Measurements from ENCODE around the gene TMCO4. TPM values are rescaled to one million over a fixed set of nuclear protein-coding genes. Genes with fewer than 3 reads are reported as not detected.

The TMCO4 gene
- total RNA-seq, 1 experiment from 2014 or later: 7.2 TPM

DNA sequence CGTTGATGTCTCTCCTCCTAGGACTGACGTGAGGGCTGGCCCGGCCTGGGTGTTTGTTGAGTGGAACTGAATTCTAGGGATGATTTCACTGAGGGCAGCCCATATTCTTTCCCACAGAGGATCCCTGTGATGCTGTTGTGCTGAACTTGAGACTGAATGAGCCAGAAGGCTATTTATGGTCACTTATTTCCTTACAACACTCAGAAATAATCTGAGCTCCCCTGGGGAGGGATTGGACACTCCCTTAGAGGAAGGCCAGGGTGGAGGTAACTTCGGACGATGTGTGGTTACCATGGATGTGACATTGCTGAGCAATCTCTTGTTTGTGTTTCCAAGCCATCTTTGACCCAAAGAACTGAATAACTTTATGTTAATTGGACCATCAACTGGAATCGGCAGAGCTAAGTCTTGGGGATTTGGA lies 5.1 kb upstream of the TMCO4 start (continued):
- TF ChIP-seq, protein P1, sequence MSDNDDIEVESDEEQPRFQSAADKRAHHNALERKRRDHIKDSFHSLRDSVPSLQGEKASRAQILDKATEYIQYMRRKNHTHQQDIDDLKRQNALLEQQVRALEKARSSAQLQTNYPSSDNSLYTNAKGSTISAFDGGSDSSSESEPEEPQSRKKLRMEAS (CRISPR knock-in tag; IDR thresholded peaks at IDR 0.05): no peak
- TF ChIP-seq RORB (CRISPR knock-in tag; IDR thresholded peaks at IDR 0.05): no peak

DNA sequence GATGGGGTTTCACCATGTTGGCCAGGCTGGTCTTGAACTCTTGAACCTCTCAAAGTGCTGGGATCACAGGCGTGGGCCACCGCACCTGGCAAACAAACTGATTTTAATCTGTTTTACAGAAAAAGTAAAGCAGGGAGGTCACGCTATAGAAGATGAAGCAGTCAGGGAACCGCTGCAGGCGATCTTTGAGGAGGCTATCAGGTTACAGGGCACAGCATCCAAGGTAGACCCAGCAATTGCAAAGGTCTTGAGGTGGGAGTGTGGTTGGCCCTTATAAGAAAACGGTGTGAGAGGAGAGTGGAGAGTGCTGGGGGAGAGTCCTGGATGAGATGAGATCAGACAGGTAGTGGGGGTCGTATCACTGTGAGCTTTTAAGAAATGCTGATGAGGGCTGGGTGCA lies 2.6 kb upstream of the TMCO4 start:
- Mint-ChIP-seq H3K4me3 (no peak overlapping the region), H3K27me3 (ENCODE audit: low read depth) (peaks cover 36% of the 10 kb centered on the region), H3K9me3 (no peaks in the 10 kb centered on the region), H3K36me3 (no peaks in the 10 kb centered on the region), H3K27ac (no peak overlapping the region), H3K4me1 (peaks cover 33% of the 10 kb centered on the region)
- ATAC-seq (peak; percentile 75), DNase-seq (ENCODE audit: low spot score) (peak; percentile 35)
- POLR2A ChIA-PET: no interaction called here
- CTCF ChIA-PET: interaction anchor here (1.4 kb wide), 2 partner anchors 9 to 44 kb away, joined by 3 read pairs; no protein-coding TSS in a partner anchor
- TF ChIP-seq, protein P2, sequence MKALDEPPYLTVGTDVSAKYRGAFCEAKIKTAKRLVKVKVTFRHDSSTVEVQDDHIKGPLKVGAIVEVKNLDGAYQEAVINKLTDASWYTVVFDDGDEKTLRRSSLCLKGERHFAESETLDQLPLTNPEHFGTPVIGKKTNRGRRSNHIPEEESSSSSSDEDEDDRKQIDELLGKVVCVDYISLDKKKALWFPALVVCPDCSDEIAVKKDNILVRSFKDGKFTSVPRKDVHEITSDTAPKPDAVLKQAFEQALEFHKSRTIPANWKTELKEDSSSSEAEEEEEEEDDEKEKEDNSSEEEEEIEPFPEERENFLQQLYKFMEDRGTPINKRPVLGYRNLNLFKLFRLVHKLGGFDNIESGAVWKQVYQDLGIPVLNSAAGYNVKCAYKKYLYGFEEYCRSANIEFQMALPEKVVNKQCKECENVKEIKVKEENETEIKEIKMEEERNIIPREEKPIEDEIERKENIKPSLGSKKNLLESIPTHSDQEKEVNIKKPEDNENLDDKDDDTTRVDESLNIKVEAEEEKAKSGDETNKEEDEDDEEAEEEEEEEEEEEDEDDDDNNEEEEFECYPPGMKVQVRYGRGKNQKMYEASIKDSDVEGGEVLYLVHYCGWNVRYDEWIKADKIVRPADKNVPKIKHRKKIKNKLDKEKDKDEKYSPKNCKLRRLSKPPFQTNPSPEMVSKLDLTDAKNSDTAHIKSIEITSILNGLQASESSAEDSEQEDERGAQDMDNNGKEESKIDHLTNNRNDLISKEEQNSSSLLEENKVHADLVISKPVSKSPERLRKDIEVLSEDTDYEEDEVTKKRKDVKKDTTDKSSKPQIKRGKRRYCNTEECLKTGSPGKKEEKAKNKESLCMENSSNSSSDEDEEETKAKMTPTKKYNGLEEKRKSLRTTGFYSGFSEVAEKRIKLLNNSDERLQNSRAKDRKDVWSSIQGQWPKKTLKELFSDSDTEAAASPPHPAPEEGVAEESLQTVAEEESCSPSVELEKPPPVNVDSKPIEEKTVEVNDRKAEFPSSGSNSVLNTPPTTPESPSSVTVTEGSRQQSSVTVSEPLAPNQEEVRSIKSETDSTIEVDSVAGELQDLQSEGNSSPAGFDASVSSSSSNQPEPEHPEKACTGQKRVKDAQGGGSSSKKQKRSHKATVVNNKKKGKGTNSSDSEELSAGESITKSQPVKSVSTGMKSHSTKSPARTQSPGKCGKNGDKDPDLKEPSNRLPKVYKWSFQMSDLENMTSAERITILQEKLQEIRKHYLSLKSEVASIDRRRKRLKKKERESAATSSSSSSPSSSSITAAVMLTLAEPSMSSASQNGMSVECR (CRISPR knock-in tag; IDR thresholded peaks at IDR 0.05; ENCODE audit: borderline replicate concordance): no peak
- TF ChIP-seq EMX1 (CRISPR knock-in tag; IDR thresholded peaks at IDR 0.05): no peak
- TF ChIP-seq, protein P3, sequence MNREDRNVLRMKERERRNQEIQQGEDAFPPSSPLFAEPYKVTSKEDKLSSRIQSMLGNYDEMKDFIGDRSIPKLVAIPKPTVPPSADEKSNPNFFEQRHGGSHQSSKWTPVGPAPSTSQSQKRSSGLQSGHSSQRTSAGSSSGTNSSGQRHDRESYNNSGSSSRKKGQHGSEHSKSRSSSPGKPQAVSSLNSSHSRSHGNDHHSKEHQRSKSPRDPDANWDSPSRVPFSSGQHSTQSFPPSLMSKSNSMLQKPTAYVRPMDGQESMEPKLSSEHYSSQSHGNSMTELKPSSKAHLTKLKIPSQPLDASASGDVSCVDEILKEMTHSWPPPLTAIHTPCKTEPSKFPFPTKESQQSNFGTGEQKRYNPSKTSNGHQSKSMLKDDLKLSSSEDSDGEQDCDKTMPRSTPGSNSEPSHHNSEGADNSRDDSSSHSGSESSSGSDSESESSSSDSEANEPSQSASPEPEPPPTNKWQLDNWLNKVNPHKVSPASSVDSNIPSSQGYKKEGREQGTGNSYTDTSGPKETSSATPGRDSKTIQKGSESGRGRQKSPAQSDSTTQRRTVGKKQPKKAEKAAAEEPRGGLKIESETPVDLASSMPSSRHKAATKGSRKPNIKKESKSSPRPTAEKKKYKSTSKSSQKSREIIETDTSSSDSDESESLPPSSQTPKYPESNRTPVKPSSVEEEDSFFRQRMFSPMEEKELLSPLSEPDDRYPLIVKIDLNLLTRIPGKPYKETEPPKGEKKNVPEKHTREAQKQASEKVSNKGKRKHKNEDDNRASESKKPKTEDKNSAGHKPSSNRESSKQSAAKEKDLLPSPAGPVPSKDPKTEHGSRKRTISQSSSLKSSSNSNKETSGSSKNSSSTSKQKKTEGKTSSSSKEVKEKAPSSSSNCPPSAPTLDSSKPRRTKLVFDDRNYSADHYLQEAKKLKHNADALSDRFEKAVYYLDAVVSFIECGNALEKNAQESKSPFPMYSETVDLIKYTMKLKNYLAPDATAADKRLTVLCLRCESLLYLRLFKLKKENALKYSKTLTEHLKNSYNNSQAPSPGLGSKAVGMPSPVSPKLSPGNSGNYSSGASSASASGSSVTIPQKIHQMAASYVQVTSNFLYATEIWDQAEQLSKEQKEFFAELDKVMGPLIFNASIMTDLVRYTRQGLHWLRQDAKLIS (CRISPR knock-in tag; IDR thresholded peaks at IDR 0.05; ENCODE audit: borderline replicate concordance): no peak
- TF ChIP-seq, protein P4, sequence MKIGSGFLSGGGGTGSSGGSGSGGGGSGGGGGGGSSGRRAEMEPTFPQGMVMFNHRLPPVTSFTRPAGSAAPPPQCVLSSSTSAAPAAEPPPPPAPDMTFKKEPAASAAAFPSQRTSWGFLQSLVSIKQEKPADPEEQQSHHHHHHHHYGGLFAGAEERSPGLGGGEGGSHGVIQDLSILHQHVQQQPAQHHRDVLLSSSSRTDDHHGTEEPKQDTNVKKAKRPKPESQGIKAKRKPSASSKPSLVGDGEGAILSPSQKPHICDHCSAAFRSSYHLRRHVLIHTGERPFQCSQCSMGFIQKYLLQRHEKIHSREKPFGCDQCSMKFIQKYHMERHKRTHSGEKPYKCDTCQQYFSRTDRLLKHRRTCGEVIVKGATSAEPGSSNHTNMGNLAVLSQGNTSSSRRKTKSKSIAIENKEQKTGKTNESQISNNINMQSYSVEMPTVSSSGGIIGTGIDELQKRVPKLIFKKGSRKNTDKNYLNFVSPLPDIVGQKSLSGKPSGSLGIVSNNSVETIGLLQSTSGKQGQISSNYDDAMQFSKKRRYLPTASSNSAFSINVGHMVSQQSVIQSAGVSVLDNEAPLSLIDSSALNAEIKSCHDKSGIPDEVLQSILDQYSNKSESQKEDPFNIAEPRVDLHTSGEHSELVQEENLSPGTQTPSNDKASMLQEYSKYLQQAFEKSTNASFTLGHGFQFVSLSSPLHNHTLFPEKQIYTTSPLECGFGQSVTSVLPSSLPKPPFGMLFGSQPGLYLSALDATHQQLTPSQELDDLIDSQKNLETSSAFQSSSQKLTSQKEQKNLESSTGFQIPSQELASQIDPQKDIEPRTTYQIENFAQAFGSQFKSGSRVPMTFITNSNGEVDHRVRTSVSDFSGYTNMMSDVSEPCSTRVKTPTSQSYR (CRISPR knock-in tag; IDR thresholded peaks at IDR 0.05): no peak
- TF ChIP-seq, protein P5, sequence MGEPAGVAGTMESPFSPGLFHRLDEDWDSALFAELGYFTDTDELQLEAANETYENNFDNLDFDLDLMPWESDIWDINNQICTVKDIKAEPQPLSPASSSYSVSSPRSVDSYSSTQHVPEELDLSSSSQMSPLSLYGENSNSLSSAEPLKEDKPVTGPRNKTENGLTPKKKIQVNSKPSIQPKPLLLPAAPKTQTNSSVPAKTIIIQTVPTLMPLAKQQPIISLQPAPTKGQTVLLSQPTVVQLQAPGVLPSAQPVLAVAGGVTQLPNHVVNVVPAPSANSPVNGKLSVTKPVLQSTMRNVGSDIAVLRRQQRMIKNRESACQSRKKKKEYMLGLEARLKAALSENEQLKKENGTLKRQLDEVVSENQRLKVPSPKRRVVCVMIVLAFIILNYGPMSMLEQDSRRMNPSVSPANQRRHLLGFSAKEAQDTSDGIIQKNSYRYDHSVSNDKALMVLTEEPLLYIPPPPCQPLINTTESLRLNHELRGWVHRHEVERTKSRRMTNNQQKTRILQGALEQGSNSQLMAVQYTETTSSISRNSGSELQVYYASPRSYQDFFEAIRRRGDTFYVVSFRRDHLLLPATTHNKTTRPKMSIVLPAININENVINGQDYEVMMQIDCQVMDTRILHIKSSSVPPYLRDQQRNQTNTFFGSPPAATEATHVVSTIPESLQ (CRISPR knock-in tag; IDR thresholded peaks at IDR 0.05): no peak
- no peak for TF ChIP-seq ZNF317 (CRISPR knock-in tag; IDR thresholded peaks at IDR 0.05; ENCODE audit: borderline replicate concordance, low read depth)
- TF ChIP-seq, protein P6, sequence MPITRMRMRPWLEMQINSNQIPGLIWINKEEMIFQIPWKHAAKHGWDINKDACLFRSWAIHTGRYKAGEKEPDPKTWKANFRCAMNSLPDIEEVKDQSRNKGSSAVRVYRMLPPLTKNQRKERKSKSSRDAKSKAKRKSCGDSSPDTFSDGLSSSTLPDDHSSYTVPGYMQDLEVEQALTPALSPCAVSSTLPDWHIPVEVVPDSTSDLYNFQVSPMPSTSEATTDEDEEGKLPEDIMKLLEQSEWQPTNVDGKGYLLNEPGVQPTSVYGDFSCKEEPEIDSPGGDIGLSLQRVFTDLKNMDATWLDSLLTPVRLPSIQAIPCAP (CRISPR knock-in tag; IDR thresholded peaks at IDR 0.05): no peak
- TF ChIP-seq, protein P7, sequence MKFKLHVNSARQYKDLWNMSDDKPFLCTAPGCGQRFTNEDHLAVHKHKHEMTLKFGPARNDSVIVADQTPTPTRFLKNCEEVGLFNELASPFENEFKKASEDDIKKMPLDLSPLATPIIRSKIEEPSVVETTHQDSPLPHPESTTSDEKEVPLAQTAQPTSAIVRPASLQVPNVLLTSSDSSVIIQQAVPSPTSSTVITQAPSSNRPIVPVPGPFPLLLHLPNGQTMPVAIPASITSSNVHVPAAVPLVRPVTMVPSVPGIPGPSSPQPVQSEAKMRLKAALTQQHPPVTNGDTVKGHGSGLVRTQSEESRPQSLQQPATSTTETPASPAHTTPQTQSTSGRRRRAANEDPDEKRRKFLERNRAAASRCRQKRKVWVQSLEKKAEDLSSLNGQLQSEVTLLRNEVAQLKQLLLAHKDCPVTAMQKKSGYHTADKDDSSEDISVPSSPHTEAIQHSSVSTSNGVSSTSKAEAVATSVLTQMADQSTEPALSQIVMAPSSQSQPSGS (CRISPR knock-in tag; IDR thresholded peaks at IDR 0.05; ENCODE audit: borderline replicate concordance, low read depth): no peak
